ENCODE data around the gene PTPRO.

The PTPRO gene

GRCh38 chr12:15574353-15574752 lies 252.0 kb downstream of the PTPRO start:
- no peak for DNase-seq

- DNase-seq: peak; percentile 18
These were observed 253.6 kb downstream of the PTPRO start for GRCh38 chr12:15575671-15576541.

GRCh38 chr12:15580431-15580830 lies 258.1 kb downstream of the PTPRO start:
- DNase-seq: peak; percentile 28

- no peak for DNase-seq
These were observed 258.7 kb downstream of the PTPRO start for GRCh38 chr12:15581006-15581405.

GRCh38 chr12:15583804-15584203 lies 261.5 kb downstream of the PTPRO start:
- DNase-seq: no peak

GRCh38 chr12:15584366-15585041 lies 262.2 kb downstream of the PTPRO start:
- DNase-seq: peak; percentile 81

- no peak for DNase-seq
These were observed 267.2 kb downstream of the PTPRO start for GRCh38 chr12:15589328-15590032.

- peak; percentile 88 for DNase-seq
These were observed 268.0 kb downstream of the PTPRO start for GRCh38 chr12:15590180-15590826.

- no peak for DNase-seq
These were observed 269.5 kb downstream of the PTPRO start for GRCh38 chr12:15591811-15592210.

GRCh38 chr12:15592934-15593333 lies 270.6 kb downstream of the PTPRO start:
- no peak for DNase-seq

GRCh38 chr12:15596174-15596573 lies 273.9 kb downstream of the PTPRO start:
- no peak for DNase-seq

GRCh38 chr12:15597125-15597830 lies 275.0 kb downstream of the PTPRO start:
- no peak for DNase-seq

- peak; percentile 45 for DNase-seq
These were observed 277.1 kb downstream of the PTPRO start for GRCh38 chr12:15599266-15600037.

- no peak for DNase-seq
These were observed 278.1 kb downstream of the PTPRO start for GRCh38 chr12:15600223-15600935.

- no peak for DNase-seq
These were observed 279.0 kb downstream of the PTPRO start for GRCh38 chr12:15601210-15601800.

GRCh38 chr12:15602051-15602672 lies 279.9 kb downstream of the PTPRO start:
- no peak for DNase-seq

GRCh38 chr12:15603474-15604085 lies 281.3 kb downstream of the PTPRO start:
- no peak for DNase-seq

GRCh38 chr12:15605881-15606590 lies 283.7 kb downstream of the PTPRO start:
- DNase-seq: no peak

- no peak for DNase-seq
These were observed 286.1 kb downstream of the PTPRO start for GRCh38 chr12:15608406-15608805.

Measured in hematopoietic multipotent progenitor cell treated with erythropoietin and hydrocortisone succinate and interleukin-3 and kit ligand, for 6 days (in vitro differentiated cells).